ENCODE data around the gene FMN1. TPM values are rescaled to one million over a fixed set of nuclear protein-coding genes. Genes with fewer than 3 reads are reported as not detected.

The FMN1 gene
- total and polyA plus RNA-seq, 12 donors, result 0.22 to 5.5 (median 3.3) TPM

DNA sequence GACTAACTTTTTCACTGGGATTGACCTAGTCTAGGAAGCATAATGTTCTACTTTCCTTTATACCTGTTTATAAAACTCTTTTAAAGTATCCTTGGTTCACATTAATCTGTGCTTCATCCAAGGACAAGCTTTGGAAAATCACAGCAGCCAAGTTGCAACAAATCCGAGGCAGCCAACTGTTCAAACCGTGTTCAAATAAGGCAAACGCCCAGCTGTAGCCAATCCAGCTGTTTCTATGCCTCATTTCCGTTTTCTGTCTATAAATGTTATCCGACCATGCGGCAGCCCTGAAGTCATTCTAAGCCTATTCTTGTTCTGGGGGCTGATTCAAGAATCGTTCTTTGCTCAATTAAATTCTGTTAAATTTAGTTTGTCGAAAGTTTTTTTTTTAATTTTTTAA lies 78.3 kb downstream of the FMN1 start:
- WGBS, 2 donors, result 65 to 77% methylated on average over 8 of the region's 8 CpGs
- H3K4me1 ChIP-seq, result no peaks in the 10 kb centered on the region
- intact Hi-C loops (cut with DNase I), result no loop called here
- H3K4me3 ChIP-seq, result no peak overlapping the region
- H3K9me3 ChIP-seq, result no peaks in the 10 kb centered on the region
- no peaks in the 10 kb centered on the region for H3K27me3 ChIP-seq
- DNase-seq (no peak), ATAC-seq (peak in 1 of 8 donors; percentile 61)
- H3K27ac ChIP-seq, result no peak overlapping the region
- H3K36me3 ChIP-seq, result no peaks in the 10 kb centered on the region
- TF ChIP-seq, protein P1, sequence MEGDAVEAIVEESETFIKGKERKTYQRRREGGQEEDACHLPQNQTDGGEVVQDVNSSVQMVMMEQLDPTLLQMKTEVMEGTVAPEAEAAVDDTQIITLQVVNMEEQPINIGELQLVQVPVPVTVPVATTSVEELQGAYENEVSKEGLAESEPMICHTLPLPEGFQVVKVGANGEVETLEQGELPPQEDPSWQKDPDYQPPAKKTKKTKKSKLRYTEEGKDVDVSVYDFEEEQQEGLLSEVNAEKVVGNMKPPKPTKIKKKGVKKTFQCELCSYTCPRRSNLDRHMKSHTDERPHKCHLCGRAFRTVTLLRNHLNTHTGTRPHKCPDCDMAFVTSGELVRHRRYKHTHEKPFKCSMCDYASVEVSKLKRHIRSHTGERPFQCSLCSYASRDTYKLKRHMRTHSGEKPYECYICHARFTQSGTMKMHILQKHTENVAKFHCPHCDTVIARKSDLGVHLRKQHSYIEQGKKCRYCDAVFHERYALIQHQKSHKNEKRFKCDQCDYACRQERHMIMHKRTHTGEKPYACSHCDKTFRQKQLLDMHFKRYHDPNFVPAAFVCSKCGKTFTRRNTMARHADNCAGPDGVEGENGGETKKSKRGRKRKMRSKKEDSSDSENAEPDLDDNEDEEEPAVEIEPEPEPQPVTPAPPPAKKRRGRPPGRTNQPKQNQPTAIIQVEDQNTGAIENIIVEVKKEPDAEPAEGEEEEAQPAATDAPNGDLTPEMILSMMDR (IDR thresholded peaks at IDR 0.05), result no peak

DNA sequence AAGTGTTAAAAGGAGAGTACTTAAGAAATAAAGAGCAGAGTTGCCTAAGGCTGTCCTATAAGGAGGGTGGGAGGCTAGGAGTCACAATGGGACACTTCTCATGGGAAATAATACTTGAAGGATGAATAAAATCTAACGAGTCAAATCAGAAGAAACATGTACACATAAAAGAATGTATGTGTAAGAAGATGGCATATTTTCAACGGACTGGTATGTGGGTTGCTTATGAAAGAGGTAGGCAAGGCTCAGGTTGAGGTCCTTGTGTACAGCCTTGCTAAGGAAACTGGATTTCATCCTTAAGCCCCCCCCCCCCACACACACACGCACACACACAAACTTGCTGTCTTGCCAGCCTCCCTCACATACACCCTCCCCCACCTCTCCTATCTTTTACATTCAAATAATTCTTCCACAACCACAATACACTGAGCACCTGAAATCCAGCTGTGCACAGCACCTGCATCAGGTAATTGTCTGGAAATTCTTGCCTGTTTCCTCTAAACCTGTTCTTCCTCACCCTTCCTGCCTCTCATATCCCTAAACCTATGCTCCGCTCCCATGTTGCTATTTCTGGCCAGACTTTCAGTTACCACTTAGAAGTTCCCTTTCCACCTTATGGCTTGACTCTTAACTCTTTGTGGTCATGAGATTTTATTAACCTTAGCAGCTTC lies 79.2 kb downstream of the FMN1 start:
- DNase-seq (no peak), ATAC-seq (no peak)
- Histone ChIP-seq H3K27me3 (no peaks in the 10 kb centered on the region), H3K27ac (no peak overlapping the region), H3K4me3 (no peak overlapping the region), H3K4me1 (no peaks in the 10 kb centered on the region), H3K9me3 (no peaks in the 10 kb centered on the region), H3K36me3 (no peaks in the 10 kb centered on the region)
- intact Hi-C loops (cut with DNase I), result no loop called here
- TF ChIP-seq, protein P1 (IDR thresholded peaks at IDR 0.05), result no peak
- 42 to 57% methylated on average over 4 of the region's 4 CpGs for WGBS, 2 donors

- H3K27me3 ChIP-seq, result no peaks in the 10 kb centered on the region
- no peaks in the 10 kb centered on the region for H3K36me3 ChIP-seq
- no peak overlapping the region for H3K4me3 ChIP-seq
- intact Hi-C loops (cut with DNase I), result no loop called here
- H3K27ac ChIP-seq, result no peak overlapping the region
- DNase-seq, result no peak
- H3K9me3 ChIP-seq, result peaks cover 0 to 2% (median 0%) of the 10 kb centered on the region in 11 donors
- TF ChIP-seq, protein P1 (IDR thresholded peaks at IDR 0.05), result no peak
- WGBS, 2 donors, result 89 to 92% methylated on average over 8 of the region's 8 CpGs
- ATAC-seq, result no peak
- no peaks in the 10 kb centered on the region for H3K4me1 ChIP-seq
Observed at GRCh38 chr15:33114374-33114717, 80.2 kb downstream of the FMN1 start.

GRCh38 chr15:33113666-33114373 lies 80.7 kb downstream of the FMN1 start:
- no peak overlapping the region for H3K27ac ChIP-seq
- H3K36me3 ChIP-seq, result no peaks in the 10 kb centered on the region

More at GRCh38 chr15:33113666-33114373, 80.7 kb downstream of the FMN1 start:
- WGBS, 2 donors, result 74 to 78% methylated on average over 7 of the region's 7 CpGs
- no peak for ATAC-seq
- intact Hi-C loops (cut with DNase I), result no loop called here
- Histone ChIP-seq H3K4me1 (no peaks in the 10 kb centered on the region), H3K9me3 (peaks cover 0 to 4% (median 0%) of the 10 kb centered on the region in 11 donors), H3K27me3 (no peaks in the 10 kb centered on the region), H3K4me3 (no peak overlapping the region)
- TF ChIP-seq, protein P1 (IDR thresholded peaks at IDR 0.05), result no peak
- DNase-seq, result no peak
